ENCODE measurements around the gene ERCC6L2.

DNA sequence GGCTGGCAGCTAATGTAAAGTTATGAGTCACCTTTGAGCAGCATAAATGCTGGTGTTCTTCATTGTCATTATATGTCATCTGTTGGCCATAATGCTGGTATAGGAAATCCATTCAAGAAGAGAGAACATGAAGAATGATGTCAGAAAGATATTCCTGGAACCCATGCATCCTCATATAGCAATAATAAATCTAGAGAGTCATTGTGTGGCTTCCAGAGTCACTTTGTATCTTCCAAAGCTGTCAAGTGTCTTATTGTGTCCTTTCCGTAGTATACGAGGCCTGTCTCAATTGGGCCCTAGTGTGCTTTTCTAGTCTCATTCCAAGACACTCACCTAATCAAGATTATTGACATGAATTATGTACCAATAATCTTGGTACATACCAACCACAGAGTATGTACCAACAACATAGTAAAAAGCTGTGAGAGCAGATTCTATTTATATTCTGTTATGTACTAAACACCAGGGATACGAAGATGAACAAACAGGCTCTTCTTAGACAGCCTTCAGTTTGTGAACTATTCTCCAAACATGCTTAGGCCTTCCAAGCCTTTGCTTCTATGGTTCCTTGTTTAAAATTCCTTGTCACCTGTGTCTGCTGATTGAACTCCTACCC lies 110.1 kb downstream of the ERCC6L2 start:
- TF ChIP-seq POLR2AphosphoS5 (IDR thresholded peaks at IDR 0.05; ENCODE audit: borderline replicate concordance, low read depth, low read length) (no peak), EZH2 (IDR thresholded peaks at IDR 0.05) (no peak), FOXP2 (optimal IDR thresholded peaks at IDR 0.05; ENCODE audit: control extremely low read depth, extremely low read length, insufficient read depth) (no peak)
